ENCODE data around the gene MDH1B. TPM values are rescaled to one million over a fixed set of nuclear protein-coding genes. Genes with fewer than 3 reads are reported as not detected.

Gene MDH1B
- total RNA-seq, 2 experiments from 2014 or later = 0.25 to 0.31 TPM

DNA sequence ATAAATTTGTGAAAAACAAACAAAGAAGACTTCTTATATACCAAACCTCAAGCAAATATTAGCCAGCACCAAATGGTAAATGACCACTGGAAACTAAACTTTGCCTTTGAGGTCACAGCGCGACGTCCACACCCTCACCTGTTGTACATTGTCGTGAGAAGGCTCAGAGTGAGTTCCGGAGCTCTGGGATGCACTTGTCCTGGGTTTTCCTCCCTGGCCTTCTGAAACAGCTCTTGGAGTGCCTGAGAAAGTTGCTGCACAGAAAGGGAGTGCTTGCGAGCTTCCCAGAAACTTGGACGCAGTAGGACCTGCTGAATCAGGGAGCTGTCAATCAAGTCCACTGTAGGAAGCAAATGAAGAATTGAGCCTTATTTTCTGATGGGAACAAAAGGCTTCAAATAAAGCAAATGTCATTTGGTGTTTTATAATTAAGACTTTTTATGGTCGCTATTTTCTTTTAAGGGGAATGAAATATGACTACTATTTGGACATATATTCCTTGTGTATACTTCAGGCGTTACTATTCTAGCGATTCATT is 57.9 kb downstream of the MDH1B start:
- ATAC-seq (ENCODE audit: poor library complexity) = no peak
- Histone ChIP-seq H3K36me3 (ENCODE audit: insufficient read depth, low read length) (no peaks in the 10 kb centered on the region), H3K27me3 (ENCODE audit: control insufficient read depth in 1 of 2, insufficient read depth in 2 of 2, low read length in 2 of 2) (peaks cover 0 to 6% of the 10 kb centered on the region in 2 experiments), H3K4me1 (ENCODE audit: insufficient read depth, low read length) (no peaks in the 10 kb centered on the region), H3K4me3 (ENCODE audit: low read length) (no peak overlapping the region), H3K9me3 (ENCODE audit: control insufficient read depth in 1 of 2, insufficient read depth in 1 of 2, low read length in 2 of 2) (no peaks in the 10 kb centered on the region), H3K27ac (ENCODE audit: low read depth in 1 of 2, low read length in 2 of 2) (no peak overlapping the region)
- Mint-ChIP-seq H3K4me3 (no peak overlapping the region), H3K27me3 (peaks cover under 1% of the 10 kb centered on the region), H3K9me3 (no peaks in the 10 kb centered on the region), H3K27ac (no peak overlapping the region), H3K36me3 (ENCODE audit: low read depth) (no peaks in the 10 kb centered on the region), H3K4me1 (ENCODE audit: low read depth) (no peaks in the 10 kb centered on the region)
- ChIA-PET POLR2A (no interaction called here), CTCF (no interaction called here)
- TF ChIP-seq, protein P1, sequence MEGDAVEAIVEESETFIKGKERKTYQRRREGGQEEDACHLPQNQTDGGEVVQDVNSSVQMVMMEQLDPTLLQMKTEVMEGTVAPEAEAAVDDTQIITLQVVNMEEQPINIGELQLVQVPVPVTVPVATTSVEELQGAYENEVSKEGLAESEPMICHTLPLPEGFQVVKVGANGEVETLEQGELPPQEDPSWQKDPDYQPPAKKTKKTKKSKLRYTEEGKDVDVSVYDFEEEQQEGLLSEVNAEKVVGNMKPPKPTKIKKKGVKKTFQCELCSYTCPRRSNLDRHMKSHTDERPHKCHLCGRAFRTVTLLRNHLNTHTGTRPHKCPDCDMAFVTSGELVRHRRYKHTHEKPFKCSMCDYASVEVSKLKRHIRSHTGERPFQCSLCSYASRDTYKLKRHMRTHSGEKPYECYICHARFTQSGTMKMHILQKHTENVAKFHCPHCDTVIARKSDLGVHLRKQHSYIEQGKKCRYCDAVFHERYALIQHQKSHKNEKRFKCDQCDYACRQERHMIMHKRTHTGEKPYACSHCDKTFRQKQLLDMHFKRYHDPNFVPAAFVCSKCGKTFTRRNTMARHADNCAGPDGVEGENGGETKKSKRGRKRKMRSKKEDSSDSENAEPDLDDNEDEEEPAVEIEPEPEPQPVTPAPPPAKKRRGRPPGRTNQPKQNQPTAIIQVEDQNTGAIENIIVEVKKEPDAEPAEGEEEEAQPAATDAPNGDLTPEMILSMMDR (IDR thresholded peaks at IDR 0.05) = no peak
- DNase-seq = no peak
- intact Hi-C loops (cut with DNase I, micrococcal nuclease) = no loop called here

DNA sequence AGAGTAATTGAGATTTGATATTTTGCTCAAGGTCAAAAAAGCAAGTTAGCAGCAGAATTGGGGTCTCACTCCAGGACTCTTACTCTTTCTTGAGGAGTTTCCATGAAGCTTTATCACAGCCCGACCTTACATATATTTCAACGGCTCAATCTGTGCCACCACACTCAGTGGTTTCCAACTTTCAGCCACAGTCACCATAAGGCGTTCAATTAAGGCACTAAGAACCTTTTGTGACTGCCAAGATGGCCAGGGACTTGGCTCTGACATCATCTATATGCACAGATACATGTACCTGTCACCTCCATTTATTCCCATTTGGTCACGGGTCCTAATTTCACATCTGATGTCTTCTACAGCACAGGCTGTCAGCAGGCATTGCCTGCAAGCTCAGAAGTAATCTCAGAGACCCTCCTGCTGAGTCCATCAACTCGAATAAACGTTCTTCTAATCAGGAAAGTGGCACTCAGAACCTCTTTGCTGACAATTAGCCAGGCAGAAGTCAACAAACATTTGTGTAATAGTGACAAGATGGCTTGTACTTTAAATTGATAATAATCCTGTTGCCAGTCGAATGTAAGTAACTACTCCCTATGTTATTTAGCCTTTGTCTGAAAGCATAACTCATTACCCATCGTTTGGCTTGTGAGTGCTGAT is 63.0 kb downstream of the MDH1B start:
- H3K27ac Mint-ChIP-seq = no peak overlapping the region
- DNase-seq (no peak), ATAC-seq (ENCODE audit: poor library complexity) (no peak)
- Histone ChIP-seq H3K27ac (ENCODE audit: low read depth in 1 of 2, low read length in 2 of 2) (no peak overlapping the region), H3K9me3 (ENCODE audit: control insufficient read depth in 1 of 2, insufficient read depth in 1 of 2, low read length in 2 of 2) (no peaks in the 10 kb centered on the region), H3K4me3 (ENCODE audit: low read length) (no peak overlapping the region), H3K27me3 (ENCODE audit: control insufficient read depth in 1 of 2, insufficient read depth in 2 of 2, low read length in 2 of 2) (peaks cover 4 to 14% of the 10 kb centered on the region in 2 experiments), H3K4me1 (ENCODE audit: insufficient read depth, low read length) (no peaks in the 10 kb centered on the region), H3K36me3 (ENCODE audit: insufficient read depth, low read length) (no peaks in the 10 kb centered on the region)
- H3K4me3 Mint-ChIP-seq = no peak overlapping the region
- POLR2A ChIA-PET = no interaction called here
- CTCF ChIA-PET = no interaction called here
- peaks cover 18% of the 10 kb centered on the region for H3K27me3 Mint-ChIP-seq
- TF ChIP-seq, protein P1 (IDR thresholded peaks at IDR 0.05) = no peak
- H3K9me3 Mint-ChIP-seq = no peaks in the 10 kb centered on the region
- H3K4me1 Mint-ChIP-seq (ENCODE audit: low read depth) = no peaks in the 10 kb centered on the region
- intact Hi-C loops (cut with DNase I, micrococcal nuclease) = no loop called here
- H3K36me3 Mint-ChIP-seq (ENCODE audit: low read depth) = no peaks in the 10 kb centered on the region

DNA sequence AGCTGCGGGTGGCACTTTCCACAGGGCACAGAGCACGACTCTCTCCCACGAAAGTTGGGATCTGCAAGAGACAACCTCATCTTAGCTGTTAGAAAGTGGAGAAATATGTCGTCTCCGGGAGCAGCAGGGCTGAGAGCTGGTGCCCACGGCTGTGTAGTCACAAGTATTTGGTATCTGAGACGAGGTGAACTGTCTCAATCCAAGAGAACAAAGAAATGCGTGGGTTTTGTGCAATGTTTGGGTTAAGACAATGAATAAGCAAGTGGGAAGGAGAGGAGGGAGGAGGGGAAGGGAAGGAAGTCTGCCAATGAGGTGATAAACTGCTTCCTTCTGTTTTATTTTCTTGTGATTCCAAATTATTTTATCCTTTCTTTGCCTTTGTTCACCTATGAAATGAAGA is 65.0 kb downstream of the MDH1B start:
- POLR2A ChIA-PET = no interaction called here
- DNase-seq (no peak), ATAC-seq (ENCODE audit: poor library complexity) (no peak)
- H3K27ac Mint-ChIP-seq = no peak overlapping the region
- Histone ChIP-seq H3K4me1 (ENCODE audit: insufficient read depth, low read length) (no peaks in the 10 kb centered on the region), H3K4me3 (ENCODE audit: low read length) (no peak overlapping the region), H3K36me3 (ENCODE audit: insufficient read depth, low read length) (no peaks in the 10 kb centered on the region), H3K9me3 (ENCODE audit: control insufficient read depth in 1 of 2, insufficient read depth in 1 of 2, low read length in 2 of 2) (no peaks in the 10 kb centered on the region), H3K27me3 (ENCODE audit: control insufficient read depth in 1 of 2, insufficient read depth in 2 of 2, low read length in 2 of 2) (peaks cover 4 to 14% of the 10 kb centered on the region in 2 experiments), H3K27ac (ENCODE audit: low read depth in 1 of 2, low read length in 2 of 2) (no peak overlapping the region)
- TF ChIP-seq, protein P1 (IDR thresholded peaks at IDR 0.05) = no peak
- peaks cover 18% of the 10 kb centered on the region for H3K27me3 Mint-ChIP-seq
- H3K4me1 Mint-ChIP-seq (ENCODE audit: low read depth) = no peaks in the 10 kb centered on the region
- no peaks in the 10 kb centered on the region for H3K36me3 Mint-ChIP-seq (ENCODE audit: low read depth)
- H3K4me3 Mint-ChIP-seq = no peak overlapping the region
- no peaks in the 10 kb centered on the region for H3K9me3 Mint-ChIP-seq
- intact Hi-C loops (cut with DNase I, micrococcal nuclease) = no loop called here
- CTCF ChIA-PET = no interaction called here
